HG03354 (cell line): ENCODE results near the gene SLCO3A1.

Source experiments
- ATAC-seq: cut with Tn5 transposase; IDR thresholded peaks from one replicate; pipeline ENCODE4 v1.9.1; 2021; ENCODE audit warnings: mild to moderate bottlenecking; ENCODE audit not compliant: unreplicated experiment, poor library complexity, severe bottlenecking

SLCO3A1 gene

DNA sequence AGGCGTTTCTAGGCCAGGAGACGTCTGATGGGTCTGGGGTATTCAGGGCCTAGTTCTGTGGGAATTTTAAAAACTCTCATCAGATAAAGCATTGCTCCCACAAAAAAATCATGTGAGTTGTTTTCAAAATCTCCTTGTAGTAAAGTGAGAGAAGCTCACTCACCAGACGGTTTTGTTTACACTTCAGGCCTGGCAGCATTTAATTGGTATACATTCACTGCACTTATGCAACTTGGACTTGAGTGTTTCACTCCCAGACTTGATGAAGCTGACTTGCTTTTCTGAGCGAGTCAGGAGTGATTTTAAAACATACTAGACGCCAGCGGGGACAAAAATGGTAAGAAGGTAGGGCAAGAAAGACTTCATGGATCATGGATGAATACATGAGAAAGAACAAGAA, 75.2 kb downstream of the SLCO3A1 start:
- ATAC-seq = no peak

DNA sequence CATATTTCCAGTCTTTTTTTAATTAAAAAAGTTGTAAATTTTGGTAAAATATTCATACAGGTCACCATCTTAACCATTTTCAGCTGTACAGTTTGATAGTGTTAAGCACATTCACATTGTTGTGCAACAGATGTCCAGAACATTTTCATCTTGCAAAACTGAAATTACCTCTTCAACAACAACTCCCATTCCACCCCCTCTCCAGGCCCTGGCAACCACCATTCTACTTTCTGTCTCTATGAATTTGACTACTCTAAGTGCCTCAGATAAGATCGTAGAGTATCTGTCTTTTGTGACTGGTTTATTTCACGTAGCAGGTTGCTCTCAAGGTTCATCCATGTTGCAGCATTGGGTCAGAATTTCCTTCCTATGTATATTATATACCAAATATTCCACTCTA, 76.0 kb downstream of the SLCO3A1 start:
- no peak for ATAC-seq

DNA sequence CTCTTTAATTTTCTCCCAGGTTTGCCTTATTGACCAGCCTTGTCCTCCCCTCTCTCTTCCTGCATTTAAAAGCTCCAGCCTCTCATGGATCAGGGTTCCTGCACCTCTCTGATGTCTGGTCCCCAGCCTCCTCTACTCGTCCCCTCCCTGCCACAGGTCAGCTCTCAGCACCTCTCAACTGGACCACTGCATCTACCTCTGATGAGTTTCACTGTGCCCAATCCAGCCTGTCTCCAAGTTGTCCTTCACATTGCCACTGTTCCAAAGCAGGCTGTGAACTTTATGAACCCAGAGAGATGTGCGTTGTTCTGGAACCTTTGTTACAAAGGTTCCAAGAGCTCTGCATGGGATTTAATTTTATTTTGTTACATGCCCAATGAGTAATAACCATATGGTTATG, 76.6 kb downstream of the SLCO3A1 start:
- ATAC-seq = no peak

DNA sequence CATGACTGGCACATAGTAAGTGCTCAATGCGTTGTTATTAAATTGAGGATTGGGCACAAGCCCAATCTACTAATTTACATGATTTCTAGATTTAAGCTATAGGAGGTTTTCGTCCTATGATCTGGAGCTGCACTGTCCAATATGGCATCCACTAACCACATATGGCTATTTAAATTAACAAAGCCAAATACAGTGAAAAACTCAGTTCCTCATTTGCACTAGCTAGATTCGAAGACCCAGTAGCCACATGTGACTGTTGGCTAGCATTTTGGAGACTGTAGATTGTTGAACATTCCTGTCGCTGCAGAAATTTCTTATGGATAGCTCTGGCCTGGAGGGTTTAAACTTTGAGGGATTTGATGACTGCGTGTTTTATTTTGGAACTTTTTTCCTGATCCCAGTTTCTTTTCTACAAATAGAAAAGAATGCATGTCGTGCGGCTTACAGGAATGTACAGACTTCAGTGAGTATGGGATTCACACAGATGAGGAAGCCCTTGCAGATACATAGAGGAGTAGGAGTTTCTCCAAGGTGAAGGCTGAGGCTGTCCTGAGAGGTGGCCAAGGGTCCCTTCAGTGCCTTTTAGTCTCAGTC, 82.8 kb downstream of the SLCO3A1 start:
- ATAC-seq = no peak

DNA sequence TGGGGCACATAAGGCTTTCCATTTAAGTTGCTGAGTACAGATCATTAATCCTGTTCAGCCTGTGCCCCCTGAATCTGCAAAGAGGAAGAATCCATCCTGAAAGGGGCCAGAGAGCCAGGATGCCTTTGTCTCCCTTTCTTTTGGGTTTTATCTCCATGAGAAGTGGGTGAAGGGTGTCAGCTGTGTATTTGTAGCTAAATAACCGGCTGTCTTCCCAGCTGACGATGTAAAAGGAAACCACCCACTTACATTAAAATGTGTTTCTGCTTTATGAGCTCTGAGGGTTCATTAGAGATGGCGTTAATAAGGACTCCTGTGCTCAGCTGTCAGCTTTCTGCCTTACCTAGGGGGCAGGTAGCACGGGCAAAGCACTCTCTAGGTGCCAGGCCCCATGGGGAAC, 83.4 kb downstream of the SLCO3A1 start:
- ATAC-seq = no peak

DNA sequence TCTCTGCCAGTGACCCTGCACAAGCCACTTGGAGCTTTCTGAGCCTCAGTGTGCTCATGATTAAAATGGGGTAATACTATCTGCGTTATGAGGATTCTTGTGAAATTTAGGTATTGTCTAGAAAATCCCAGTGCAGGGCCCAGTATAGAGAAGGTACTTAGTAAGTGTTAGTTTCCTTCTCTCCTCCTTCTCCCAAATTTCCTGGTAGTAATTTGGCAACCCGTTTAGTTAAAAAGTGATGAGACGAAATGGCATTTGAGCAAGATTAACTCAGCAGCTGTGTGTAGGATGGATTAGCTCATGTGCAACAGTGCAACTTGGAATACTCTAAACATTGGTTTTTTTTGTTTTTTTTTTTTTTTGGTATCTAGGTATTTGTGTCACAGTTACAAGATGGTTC, 84.6 kb downstream of the SLCO3A1 start:
- no peak for ATAC-seq

DNA sequence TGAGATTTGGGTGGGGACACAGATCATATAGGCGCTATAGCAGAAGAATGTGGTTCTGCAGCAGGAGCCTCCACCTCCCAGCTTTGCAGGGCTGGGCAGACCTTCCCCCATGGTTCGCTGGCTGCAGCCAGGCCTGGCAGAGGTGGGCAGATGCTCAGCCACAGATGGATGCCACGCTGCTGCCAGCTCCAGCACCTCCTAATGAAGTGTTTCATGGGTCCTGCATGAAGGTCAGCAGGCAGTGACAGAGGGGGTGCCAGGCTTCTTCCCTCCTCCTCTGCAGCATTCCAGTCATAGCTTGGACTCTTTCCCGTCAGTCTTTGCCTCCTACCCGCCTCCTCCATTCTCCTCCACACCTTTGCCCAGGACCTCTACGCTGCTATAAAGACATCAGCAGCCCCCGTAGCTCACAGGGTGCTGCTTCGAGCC, 85.9 kb downstream of the SLCO3A1 start:
- ATAC-seq = no peak

DNA sequence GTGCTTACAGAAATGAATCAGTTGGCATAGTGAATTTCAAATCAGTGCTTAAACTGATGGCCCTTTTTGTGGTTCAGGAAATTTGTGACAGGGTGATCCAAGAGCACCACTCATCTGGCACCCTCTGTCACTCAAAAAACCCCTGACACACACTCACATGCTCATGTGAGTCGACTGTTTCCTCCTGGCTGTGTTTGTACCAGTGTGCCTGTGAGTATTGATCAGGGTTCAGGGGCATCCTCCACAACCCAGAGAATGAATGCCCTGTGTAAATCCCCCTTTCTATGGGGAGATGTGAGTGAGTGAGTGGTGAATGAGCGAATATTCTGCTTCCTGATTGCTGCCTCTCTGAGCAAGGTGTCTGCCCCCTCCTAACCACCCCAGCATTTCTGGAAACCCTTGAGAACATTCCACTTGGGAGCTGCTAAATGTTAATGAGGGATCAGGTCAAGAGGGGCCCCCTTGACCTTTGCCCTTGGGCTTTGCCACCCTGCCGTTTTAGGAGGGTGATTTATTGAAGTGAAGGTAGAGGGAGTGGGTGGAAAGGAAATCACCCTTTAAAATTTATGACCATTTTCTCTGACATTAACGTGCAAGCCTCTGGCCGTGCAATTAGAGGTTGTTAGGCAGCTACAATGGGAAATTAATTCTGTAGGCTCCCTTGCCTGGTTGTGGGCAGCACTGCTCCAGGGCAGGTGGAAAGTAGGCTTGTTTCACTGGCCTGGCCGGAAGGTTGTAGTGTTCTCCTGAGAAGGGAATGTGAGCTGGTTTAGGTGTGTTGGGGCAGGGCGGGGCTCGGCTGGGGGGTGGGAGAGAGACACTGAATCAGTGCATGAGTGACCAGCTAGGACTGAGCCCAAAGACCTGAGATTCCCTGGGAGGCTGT, 87.2 kb downstream of the SLCO3A1 start:
- ATAC-seq = no peak

DNA sequence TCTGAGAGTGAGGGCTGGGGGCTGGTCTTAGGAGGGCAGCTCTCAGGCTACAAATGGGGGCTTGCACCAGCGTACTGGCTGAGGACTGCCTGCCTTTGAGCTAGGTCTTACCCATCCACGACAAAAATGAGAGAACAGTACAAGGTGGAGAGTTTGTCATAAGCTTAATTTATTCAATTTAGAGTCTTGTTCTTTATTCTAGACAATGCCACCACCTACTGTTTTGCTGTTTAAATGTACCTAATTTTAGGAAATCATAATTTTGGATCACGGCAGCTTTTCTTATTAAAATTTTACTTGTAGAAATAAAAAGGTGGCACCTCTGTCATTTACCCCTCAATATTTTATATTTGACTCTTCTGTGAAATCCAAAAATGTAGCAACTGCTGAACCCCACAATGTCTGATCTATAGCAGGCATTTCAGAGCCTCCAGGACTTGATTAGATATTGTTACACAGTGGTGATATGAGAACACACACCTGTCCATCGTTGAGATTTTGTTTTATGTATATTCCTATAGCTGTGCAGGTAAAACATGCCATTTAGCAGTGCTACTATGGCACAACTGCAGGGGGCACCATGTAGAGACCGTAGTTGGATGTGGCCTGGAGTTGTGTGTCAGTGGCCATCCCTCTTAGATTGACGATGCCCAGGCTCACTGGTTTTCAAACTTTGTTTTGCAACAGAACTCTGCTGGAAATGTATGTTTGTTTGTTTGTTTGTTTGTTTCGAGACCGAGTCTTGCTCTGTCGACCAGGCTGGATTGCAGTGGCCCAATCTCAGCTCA, 88.6 kb downstream of the SLCO3A1 start:
- ATAC-seq = no peak

DNA sequence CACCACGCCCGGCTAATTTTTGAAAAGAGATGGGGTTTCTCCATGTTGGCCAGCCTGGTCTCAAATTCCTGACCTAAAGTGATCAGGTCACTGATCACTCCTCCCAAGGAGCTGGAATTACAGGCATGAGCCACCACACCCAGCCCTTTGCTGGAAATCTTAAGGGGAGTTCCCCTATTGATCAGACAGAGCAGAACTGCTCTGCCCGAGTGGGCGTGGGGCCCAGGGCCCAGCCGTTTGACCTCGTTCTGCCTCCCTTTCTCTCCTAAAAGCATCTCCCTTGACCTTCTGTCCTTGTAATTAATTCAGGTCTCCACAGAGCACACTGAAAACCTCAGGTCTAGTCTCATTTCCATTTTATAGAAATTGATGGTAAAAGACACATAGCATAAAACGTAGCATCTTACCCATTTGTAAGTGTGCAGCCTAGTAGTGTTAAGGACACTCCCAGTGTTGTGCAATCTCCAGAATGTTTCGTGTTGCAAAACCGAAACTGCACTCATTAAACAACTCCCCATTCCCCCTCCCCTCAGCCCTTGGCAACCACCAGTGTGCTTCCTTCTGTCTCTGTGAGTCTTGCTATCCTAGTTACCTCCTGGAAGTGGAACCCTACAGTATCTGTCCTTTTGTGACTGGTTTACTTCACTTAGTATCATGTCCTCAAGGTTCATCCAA, 89.3 kb downstream of the SLCO3A1 start:
- peak; percentile 89 for ATAC-seq

DNA sequence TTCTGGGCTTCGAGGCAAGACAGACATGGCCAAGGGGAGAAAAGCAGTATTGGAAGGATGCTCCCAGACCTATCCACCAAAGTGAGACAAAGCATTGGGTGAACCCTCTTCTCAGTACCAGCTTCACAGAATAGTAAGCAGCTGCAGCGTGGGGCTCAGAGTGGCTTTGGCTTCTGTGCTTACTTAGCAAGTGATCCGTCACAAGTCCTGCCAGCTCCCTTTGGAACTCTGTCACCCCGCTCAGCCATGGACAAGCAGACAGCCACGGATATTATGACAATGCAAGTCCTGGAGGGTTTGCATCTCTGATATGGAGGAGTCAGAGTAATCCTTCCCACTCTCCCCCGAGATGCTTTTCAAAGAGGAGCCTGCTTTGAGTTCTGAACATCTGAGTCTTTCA, 90.8 kb downstream of the SLCO3A1 start:
- no peak for ATAC-seq

DNA sequence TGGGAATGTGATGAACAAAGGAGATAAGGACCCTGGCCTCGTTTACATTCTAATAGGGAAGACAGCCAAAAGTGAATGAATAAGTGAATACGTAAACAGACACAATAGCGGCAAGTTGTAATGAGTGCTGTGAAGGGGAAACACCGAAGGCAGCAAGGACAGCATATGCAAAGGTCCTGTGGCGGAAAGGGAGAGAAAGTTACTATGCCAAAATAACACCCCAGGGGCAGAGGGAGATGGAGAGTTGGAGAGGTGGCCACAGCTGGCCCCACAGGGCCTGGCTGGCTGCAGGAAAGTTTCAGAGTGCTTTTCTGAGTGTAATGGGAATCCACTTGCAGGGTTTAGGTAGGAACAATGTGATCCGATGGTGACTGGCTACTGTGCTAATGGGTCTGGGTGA, 91.9 kb downstream of the SLCO3A1 start:
- ATAC-seq = no peak

DNA sequence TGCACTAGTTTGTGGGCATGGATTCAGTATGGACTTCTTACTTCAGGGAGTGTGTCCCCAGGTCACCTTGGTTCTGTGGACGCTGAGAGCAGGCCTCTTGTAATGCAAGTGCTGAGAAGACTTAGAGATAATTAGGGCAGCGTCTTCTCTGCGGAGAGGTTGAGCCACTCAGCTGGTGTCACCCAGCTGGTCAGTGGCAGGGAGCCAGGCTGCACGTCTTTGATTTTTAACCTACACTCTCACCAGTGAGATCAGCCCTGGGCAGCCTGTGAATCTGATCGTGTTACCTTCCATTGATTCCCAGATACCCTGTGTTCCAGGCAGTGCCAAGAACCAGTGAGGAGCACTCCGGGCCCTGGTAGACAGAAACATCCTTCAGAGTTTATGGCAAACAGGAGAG, 92.6 kb downstream of the SLCO3A1 start:
- ATAC-seq = no peak

DNA sequence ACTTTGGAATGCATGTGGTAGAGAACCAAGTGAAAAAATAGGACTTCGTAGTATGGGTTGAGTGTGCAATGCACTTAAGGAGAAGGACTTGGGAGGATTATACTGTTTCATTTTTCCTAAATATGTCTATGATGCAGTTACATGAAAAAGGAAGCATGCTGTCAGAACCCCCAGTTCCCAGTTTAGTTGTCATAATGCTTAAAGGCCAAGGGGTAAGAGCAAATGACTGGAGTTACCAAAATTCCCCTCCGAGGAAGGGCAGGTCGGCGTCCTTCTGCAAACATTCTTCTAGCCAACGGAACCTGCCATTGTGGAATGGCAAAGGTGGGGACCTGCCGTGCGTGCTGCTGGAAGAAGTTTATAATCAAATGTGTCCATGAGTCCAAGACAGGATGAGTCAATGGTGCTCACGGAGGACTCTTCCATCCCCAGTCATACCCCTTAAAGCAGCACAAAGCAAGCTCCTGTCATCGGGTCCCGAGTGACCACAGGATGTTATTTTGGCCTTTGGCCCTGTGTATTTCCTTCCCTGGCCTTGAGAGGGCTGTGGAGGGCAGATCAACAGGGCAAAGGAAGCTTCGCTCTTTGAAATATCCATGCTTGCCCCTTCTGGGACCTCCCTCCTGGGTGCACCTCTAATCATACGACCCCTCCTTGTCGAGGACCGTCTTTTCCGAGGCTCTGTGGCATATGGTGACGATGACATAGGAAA, 93.2 kb downstream of the SLCO3A1 start:
- ATAC-seq = no peak

DNA sequence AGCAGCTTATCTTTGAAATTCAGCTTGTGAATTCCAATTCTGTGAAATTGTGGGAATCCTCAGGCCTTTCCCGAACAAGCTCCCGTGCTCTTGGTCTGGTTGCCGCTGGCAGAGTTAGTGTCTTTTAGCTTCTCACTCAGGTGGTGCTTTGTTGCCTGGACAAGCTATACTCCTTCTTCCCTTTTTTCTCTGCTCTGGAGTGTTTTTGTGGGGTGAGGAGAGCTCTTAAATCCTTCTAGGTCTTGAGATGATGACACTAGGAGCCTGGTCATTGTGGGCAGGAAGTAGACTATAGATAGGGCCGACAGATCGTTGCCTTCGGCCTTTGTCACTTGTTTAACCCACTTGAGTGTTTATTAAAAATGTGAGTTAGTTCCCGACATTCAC, 93.8 kb downstream of the SLCO3A1 start:
- ATAC-seq = no peak

DNA sequence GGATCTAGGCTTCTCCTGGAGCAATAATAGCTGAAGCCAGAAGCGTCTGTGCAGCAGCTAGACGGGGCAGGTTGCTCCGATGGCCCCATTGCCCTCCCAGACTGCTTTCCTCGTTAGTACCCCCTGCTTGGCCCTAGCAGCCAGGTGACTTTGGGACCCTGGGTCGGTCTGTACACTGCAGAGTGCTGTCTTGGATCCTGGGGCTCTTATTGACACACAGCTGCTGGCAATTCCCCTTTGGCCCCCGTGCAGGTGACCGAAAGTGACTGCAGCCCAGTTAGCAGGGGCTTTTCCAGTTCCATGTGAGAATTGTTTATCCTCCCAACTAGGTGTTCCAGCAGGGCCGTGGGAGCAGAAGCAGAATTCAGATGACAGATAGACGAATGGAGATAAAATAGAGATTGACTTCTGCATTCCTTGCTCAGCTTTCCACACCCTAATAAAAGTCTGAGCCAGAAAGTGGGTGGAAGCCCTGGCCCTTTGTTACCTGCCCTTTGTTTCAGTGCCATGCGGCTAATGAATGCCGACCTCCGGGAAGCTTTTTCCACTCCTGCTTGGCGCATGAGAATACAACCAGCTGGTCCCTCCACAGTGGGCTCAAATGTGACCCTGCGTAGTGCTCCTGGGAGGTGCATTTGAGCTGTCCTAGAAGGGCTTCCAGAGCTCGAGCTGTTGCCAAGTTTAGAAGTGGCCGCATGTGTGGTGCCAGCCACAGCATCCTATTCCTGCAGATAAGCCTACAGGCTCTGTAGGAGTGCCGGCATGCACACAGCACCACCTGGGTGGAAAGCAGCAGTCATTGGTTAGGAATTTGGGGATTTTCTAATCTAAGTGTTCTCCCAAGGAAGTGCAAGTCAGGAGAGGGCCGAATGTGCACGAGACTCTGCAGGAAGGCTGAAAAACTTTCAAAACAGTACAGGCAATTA, 94.4 kb downstream of the SLCO3A1 start:
- no peak for ATAC-seq

DNA sequence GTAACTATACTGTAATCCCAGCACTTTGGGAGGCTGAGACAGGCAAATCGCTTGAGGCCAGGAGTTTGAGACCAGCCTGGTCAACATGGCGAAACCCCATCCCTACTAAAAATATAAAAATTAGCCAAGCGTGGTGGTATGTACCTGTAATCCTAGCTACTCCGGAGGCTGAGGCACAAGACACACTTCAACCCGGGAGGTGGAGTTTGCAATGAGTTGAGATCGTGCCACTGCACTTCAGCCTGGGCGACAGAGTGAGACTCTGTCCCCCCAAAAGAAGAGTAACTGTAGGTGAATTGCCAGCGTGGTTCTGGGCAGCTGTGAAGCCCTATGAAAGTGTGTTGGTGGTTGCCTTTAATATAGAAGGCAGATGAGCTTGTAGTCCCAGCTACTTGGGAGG, 95.9 kb downstream of the SLCO3A1 start:
- ATAC-seq = no peak

DNA sequence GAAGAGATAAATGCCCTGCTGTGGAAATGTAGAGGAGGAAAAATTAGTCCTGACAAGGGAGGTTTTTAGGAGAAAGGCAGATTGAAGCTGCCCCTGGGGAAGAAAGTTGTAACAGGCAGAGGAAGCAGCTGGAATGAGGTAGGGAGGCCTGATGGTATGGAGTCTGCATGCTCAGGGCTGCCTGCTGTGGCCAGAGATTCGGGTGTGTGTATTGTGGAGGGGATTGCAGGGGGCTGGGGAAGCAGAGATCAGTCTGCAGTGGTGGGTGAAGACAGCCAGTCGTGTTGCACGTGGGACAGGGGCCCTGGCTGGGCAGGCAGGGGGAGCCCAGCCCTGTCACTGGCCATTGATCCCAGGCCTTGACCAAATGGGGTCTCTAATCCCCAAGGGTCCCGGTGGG, 96.5 kb downstream of the SLCO3A1 start:
- no peak for ATAC-seq
